SK-N-SH treated with all-trans-retinoic acid at 6 μM for 48 hours (cell line): ENCODE measurements around the gene SBDS.
"Not testable (repeated sequence)": the region's sequence is repeated elsewhere in the genome, so short reads cannot be mapped to it uniquely, and the experiment has no call there.

Experiments
- ATAC-seq: fragments of 200-7000 bp; cut with Tn5 transposase; 3 replicates; pipeline ENCODE4 v1.9.1; 2020; ENCODE audit warnings: mild to moderate bottlenecking, moderate library complexity
- CSRNP3 ChIP-seq: fragments of 250-450 bp; sonication (Bioruptor Pico); IDR thresholded peaks from 2 replicates; pipeline ENCODE4 v1.5.1; 2021; ENCODE audit warnings: mild to moderate bottlenecking, moderate library complexity
- GLIS3 ChIP-seq: fragments of 250-450 bp; sonication (Bioruptor Pico); IDR thresholded peaks from 2 replicates; pipeline ENCODE4 v1.5.0; 2020; ENCODE audit warnings: mild to moderate bottlenecking, moderate library complexity
- ISL1 ChIP-seq: fragments of 250-450 bp; sonication (Bioruptor Pico); IDR thresholded peaks from 2 replicates; pipeline ENCODE4 v2.1.2; 2022; ENCODE audit warnings: mild to moderate bottlenecking, moderate library complexity
- PATZ1 ChIP-seq: fragments of 250-450 bp; sonication (Bioruptor Pico); IDR thresholded peaks from 2 replicates; pipeline ENCODE4 v1.8.0; 2020; ENCODE audit warnings: mild to moderate bottlenecking, moderate library complexity, borderline replicate concordance
- POU6F1 ChIP-seq: fragments of 250-450 bp; sonication (Bioruptor Pico); IDR thresholded peaks from 2 replicates; pipeline ENCODE4 v1.8.0; 2021; ENCODE audit warnings: low read depth, mild to moderate bottlenecking, moderate library complexity, borderline replicate concordance
- PPARA ChIP-seq: fragments of 250-450 bp; sonication (Bioruptor Pico); IDR thresholded peaks from 2 replicates; pipeline ENCODE4 v1.5.0; 2020; ENCODE audit warnings: mild to moderate bottlenecking, borderline replicate concordance
- SNAI2 ChIP-seq: fragments of 250-450 bp; sonication (Bioruptor Pico); IDR thresholded peaks from 2 replicates; pipeline ENCODE4 v1.5.0; 2020; ENCODE audit warnings: mild to moderate bottlenecking, moderate library complexity
- TCF4 ChIP-seq: fragments of 250-450 bp; sonication (Bioruptor Pico); IDR thresholded peaks from 2 replicates; pipeline ENCODE4 v1.8.0; 2021; ENCODE audit warnings: mild to moderate bottlenecking, moderate library complexity, borderline replicate concordance
- TOX ChIP-seq: fragments of 250-450 bp; sonication (Bioruptor Pico); IDR thresholded peaks from 2 replicates; pipeline ENCODE4 v1.8.0; 2021; ENCODE audit warnings: mild to moderate bottlenecking, moderate library complexity, borderline replicate concordance
- TSHZ2 ChIP-seq: fragments of 250-450 bp; sonication (Bioruptor Pico); IDR thresholded peaks from 2 replicates; pipeline ENCODE4 v1.5.0; 2020; ENCODE audit warnings: mild to moderate bottlenecking, moderate library complexity
- ZFP3 ChIP-seq: fragments of 250-450 bp; sonication (Bioruptor Pico); IDR thresholded peaks from 2 replicates; pipeline ENCODE4 v1.5.0; 2020; ENCODE audit warnings: mild to moderate bottlenecking, moderate library complexity
- ZFP30 ChIP-seq: fragments of 450-650 bp; formaldehyde crosslinking; IDR thresholded peaks from 2 replicates; pipeline ENCODE4 v1.5.0; 2022; ENCODE audit warnings: mild to moderate bottlenecking, moderate library complexity
- ZNF70 ChIP-seq: fragments of 450-650 bp; formaldehyde crosslinking; IDR thresholded peaks from 2 replicates; pipeline ENCODE4 v1.5.0; 2020; ENCODE audit warnings: mild to moderate bottlenecking, moderate library complexity
- ZNF8 ChIP-seq: fragments of 450-650 bp; formaldehyde crosslinking; IDR thresholded peaks from 2 replicates; pipeline ENCODE4 v1.5.0; 2020; ENCODE audit warnings: mild to moderate bottlenecking, moderate library complexity

Gene SBDS

GRCh38 chr7:66995050-66995776, at the start of gene SBDS:
TSS of gene SBDS (minus strand) at chr7:66995586. CDS start at chr7:66995417, 169 bp downstream.
- TF ChIP-seq POU6F1 (CRISPR knock-in tag) (peak; percentile 53; the same call in 1 of the 2 replicates), ZFP3 (CRISPR knock-in tag) (0 out of 2 replicates have a peak, but pooled peaks have one; percentile 32)
- ATAC-seq, result peak; percentile 73

GRCh38 chr7:67043559-67043930, 48.2 kb upstream of the SBDS start:
- not testable (repeated sequence) for ATAC-seq

- peak; percentile 87 for TF ChIP-seq ISL1
- peak; percentile 95 for ATAC-seq
Measured at GRCh38 chr7:67042781-67043558, 47.6 kb upstream of the SBDS start.

- peak; percentile 21; the same call in 1 of the 3 replicates for ATAC-seq
Measured at GRCh38 chr7:67040832-67041231, 45.4 kb upstream of the SBDS start.

GRCh38 chr7:67036432-67037395, 41.3 kb upstream of the SBDS start:
- ATAC-seq, result peak; percentile 43; the same call in 2 of the 3 replicates

GRCh38 chr7:67033251-67033650, 37.9 kb upstream of the SBDS start:
- TF ChIP-seq ZFP30 (CRISPR knock-in tag), result no peak
- no peak for TF ChIP-seq TSHZ2 (CRISPR knock-in tag)
- TF ChIP-seq ZNF70 (CRISPR knock-in tag), result no peak
- no peak for TF ChIP-seq SNAI2 (CRISPR knock-in tag)
- TF ChIP-seq CSRNP3 (CRISPR knock-in tag), result no peak
- no peak for TF ChIP-seq PPARA
- no peak for TF ChIP-seq GLIS3 (CRISPR knock-in tag)
- no peak for TF ChIP-seq TCF4
- no peak for TF ChIP-seq PATZ1 (CRISPR knock-in tag)
- no peak for TF ChIP-seq ZFP3 (CRISPR knock-in tag)
- no peak for TF ChIP-seq TOX (CRISPR knock-in tag)
- no peak for TF ChIP-seq ZNF8 (CRISPR knock-in tag)
- no peak for TF ChIP-seq POU6F1 (CRISPR knock-in tag)
- no peak for ATAC-seq

GRCh38 chr7:67031685-67032084, 36.3 kb upstream of the SBDS start:
- not testable (repeated sequence) for ATAC-seq

GRCh38 chr7:67025459-67025858, 30.1 kb upstream of the SBDS start:
- ATAC-seq, result peak; percentile 100
